Measurements from ENCODE around the gene SLU7. TPM values are rescaled to one million over a fixed set of nuclear protein-coding genes. Genes with fewer than 3 reads are reported as not detected.
A peak's percentile ranks its signal among the peaks of the same experiment; 100 is the strongest.

SLU7 gene
- total RNA-seq, 6 donors from 2014 or later = 26.7 to 115 (median 60.7) TPM

DNA sequence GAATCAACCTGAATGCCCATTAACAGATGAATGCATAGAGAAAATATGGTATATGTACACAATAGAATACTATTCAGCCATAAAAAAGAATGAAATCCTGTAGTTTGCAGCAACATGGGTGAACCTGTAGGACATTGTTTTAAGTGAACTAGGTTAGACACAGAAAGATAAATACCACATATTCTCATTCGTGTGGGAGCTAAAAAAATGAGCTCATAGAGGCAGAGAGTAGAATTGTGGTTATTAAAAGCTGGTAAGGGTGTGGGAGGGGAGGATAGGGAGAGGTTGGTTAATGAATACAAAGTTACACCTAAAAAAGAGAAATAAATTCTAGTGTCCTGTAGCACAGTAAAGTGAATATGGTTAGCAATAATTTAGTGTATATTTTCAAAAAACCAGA is 26.3 kb upstream of the SLU7 start:
- ATAC-seq (ENCODE audit: low FRiP score in 2 of 2) (no peak), DNase-seq (no peak)
- no peak overlapping the region for H3K27ac ChIP-seq
- TF ChIP-seq POLR2A (IDR thresholded peaks at IDR 0.05) = no peak
- TF ChIP-seq, protein P1, sequence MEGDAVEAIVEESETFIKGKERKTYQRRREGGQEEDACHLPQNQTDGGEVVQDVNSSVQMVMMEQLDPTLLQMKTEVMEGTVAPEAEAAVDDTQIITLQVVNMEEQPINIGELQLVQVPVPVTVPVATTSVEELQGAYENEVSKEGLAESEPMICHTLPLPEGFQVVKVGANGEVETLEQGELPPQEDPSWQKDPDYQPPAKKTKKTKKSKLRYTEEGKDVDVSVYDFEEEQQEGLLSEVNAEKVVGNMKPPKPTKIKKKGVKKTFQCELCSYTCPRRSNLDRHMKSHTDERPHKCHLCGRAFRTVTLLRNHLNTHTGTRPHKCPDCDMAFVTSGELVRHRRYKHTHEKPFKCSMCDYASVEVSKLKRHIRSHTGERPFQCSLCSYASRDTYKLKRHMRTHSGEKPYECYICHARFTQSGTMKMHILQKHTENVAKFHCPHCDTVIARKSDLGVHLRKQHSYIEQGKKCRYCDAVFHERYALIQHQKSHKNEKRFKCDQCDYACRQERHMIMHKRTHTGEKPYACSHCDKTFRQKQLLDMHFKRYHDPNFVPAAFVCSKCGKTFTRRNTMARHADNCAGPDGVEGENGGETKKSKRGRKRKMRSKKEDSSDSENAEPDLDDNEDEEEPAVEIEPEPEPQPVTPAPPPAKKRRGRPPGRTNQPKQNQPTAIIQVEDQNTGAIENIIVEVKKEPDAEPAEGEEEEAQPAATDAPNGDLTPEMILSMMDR (IDR thresholded peaks at IDR 0.05) = no peak
- no peaks in the 10 kb centered on the region for H3K36me3 ChIP-seq
- no peak overlapping the region for H3K4me3 ChIP-seq
- 77 to 80% methylated on average over 1 of the region's 1 CpG for WGBS, 2 donors
- H3K9me3 ChIP-seq = no peaks in the 10 kb centered on the region
- H3K27me3 ChIP-seq = no peaks in the 10 kb centered on the region
- H3K4me1 ChIP-seq = peaks cover 0 to 3% (median 0%) of the 10 kb centered on the region in 4 donors

DNA sequence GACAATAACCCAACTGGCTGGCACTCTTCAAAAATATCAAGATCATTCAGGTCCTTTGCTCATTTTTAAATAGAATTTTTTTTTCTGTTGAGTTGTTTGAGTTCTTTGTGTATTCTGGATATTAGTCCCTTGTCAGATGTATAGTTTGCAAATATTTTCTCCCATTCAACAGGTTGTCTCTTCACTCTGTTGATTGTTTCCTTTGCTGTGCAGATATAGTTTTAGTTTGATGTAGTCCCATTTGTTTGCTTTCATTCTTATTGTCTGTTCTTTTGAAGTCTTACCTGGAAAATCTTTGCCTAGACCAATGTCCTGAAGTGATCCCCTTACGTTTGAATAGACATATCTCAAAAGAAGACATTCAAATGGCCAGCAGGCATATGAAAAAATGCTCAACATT is 25.5 kb upstream of the SLU7 start:
- H3K27me3 ChIP-seq = no peaks in the 10 kb centered on the region
- ATAC-seq (ENCODE audit: low FRiP score in 2 of 2) (no peak), DNase-seq (no peak)
- H3K27ac ChIP-seq = no peak overlapping the region
- no peaks in the 10 kb centered on the region for H3K9me3 ChIP-seq
- TF ChIP-seq EP300 (IDR thresholded peaks at IDR 0.05) = no peak
- no peak for TF ChIP-seq POLR2A (IDR thresholded peaks at IDR 0.05)
- TF ChIP-seq POLR2AphosphoS5 (IDR thresholded peaks at IDR 0.05) = no peak
- TF ChIP-seq, protein P1 (IDR thresholded peaks at IDR 0.05) = no peak
- no peaks in the 10 kb centered on the region for H3K36me3 ChIP-seq
- H3K4me1 ChIP-seq = peaks cover 0 to 3% (median 0%) of the 10 kb centered on the region in 4 donors
- WGBS, 2 donors = 82 to 85% methylated on average over 1 of the region's 1 CpG
- H3K4me3 ChIP-seq = no peak overlapping the region

DNA sequence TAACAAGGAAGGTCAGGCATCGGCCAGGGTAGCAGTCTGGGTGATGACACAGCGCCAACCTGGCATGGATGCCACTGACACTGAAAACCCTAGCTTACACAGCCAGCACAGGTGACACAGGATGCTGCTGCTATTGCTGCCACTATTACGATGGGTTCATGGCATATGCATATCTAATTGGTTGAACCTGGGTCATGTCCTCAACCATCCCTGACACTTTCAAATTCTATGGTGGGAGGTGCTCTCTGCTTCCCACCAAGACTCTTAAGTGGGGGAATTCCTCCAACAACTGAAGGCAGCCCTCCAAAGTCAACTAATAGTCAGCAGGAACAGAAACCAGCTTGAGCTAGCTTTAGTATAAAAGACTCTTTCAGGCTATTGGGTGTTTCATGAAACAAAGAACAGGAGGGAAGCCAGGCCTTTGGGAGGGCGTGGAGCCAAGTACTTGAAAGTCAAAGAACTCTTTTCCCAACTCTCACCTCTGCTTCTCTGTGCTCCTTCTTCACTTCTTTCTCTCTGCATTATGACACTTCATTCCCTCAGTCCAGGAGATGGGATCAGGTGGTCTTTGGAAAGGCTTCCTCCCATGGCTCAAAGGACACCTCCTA is 24.0 kb upstream of the SLU7 start:
- no peaks in the 10 kb centered on the region for H3K9me3 ChIP-seq
- no peak overlapping the region for H3K4me3 ChIP-seq
- peaks cover 7 to 9% (median 7%) of the 10 kb centered on the region in 4 donors for H3K4me1 ChIP-seq
- no peak overlapping the region for H3K27ac ChIP-seq
- TF ChIP-seq, protein P1 (IDR thresholded peaks at IDR 0.05) = no peak
- TF ChIP-seq EP300 (IDR thresholded peaks at IDR 0.05) (no peak), POLR2A (IDR thresholded peaks at IDR 0.05) (no peak), POLR2AphosphoS5 (IDR thresholded peaks at IDR 0.05) (no peak)
- ATAC-seq (ENCODE audit: low FRiP score in 2 of 2) (no peak), DNase-seq (no peak)
- no peaks in the 10 kb centered on the region for H3K27me3 ChIP-seq
- WGBS, 2 donors = 64 to 68% methylated on average over 4 of the region's 4 CpGs
- no peaks in the 10 kb centered on the region for H3K36me3 ChIP-seq

DNA sequence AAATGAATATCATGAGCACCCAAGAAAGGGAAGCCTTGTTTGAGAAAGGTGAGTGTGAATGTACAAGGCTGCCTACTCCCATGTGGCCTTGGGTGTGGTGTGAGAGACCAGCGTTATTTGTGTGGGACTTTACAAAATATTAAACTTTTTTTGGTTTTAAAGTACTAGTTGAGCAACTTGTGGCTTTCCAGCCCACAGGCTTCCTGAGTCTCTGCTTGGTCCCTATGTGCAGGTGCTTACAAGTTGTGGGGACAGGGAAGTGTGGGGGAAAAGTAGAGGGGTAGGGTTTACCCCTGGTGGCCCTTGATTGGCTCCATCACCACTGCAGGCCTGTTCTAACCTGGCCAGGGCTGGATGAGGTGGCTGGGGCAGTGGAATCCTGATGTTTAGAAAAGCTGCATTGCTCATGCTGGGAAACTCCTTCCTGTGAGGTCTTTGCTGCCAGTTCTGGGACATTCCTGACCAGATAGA is 22.5 kb upstream of the SLU7 start:
- DNase-seq = no peak
- Histone ChIP-seq H3K9me3 (no peaks in the 10 kb centered on the region), H3K36me3 (no peaks in the 10 kb centered on the region), H3K27me3 (no peaks in the 10 kb centered on the region), H3K27ac (no peak overlapping the region), H3K4me1 (peaks cover 7 to 9% (median 7%) of the 10 kb centered on the region in 4 donors), H3K4me3 (no peak overlapping the region)
- WGBS, 2 donors = 25 to 47% methylated on average over 1 of the region's 1 CpG
- TF ChIP-seq POLR2AphosphoS5 (IDR thresholded peaks at IDR 0.05) (no peak), EP300 (IDR thresholded peaks at IDR 0.05) (no peak), POLR2A (IDR thresholded peaks at IDR 0.05) (no peak)
- TF ChIP-seq, protein P1 (IDR thresholded peaks at IDR 0.05) = no peak
- no peak for ATAC-seq (ENCODE audit: low FRiP score in 2 of 2)

DNA sequence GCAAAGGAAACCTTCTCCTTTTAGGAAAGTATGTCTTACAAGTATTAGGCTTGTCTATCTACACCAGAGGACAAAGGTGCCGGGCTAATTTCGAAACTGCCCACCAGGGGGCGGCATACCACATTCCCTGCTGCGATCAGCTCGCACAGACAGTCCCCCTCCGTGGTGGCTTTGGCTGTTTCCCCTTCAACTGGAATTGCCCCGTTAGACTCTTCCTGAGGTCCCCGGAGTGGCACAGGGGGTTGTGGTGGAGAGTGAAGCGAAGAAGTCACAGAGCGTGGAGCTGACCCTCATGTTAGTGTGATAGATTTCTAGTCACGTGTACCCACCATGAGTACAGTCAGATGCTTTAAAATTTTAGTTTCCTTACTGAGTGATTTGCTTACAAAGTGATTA is 20.3 kb upstream of the SLU7 start:
- H3K4me3 ChIP-seq = peak overlapping the region in 3 of 4 donors; percentile 28 to 52 (median 50)
- no peaks in the 10 kb centered on the region for H3K36me3 ChIP-seq
- H3K4me1 ChIP-seq = peaks cover 7 to 9% (median 7%) of the 10 kb centered on the region in 4 donors
- 0 to 1% methylated on average over 11 of the region's 11 CpGs for WGBS, 2 donors
- H3K27ac ChIP-seq = peak overlapping the region in 3 of 4 donors; percentile 35 to 72 (median 52)
- H3K27me3 ChIP-seq = no peaks in the 10 kb centered on the region
- no peaks in the 10 kb centered on the region for H3K9me3 ChIP-seq
- TF ChIP-seq POLR2AphosphoS5 (IDR thresholded peaks at IDR 0.05) (peak in 1 of 2 donors; percentile 11), EP300 (IDR thresholded peaks at IDR 0.05) (no peak), POLR2A (IDR thresholded peaks at IDR 0.05) (no peak)
- TF ChIP-seq, protein P1 (IDR thresholded peaks at IDR 0.05) = peak; percentile 82 to 96 (median 88)
- DNase-seq (peak; percentile 16 to 88), ATAC-seq (ENCODE audit: low FRiP score in 2 of 2) (peak; percentile 93 to 97)
